HG03442 (cell line): Measurements from ENCODE around the gene BEND3.
"Not testable (repeated sequence)": the region's sequence is repeated elsewhere in the genome, so short reads cannot be mapped to it uniquely, and the experiment has no call there.

Experiments used
- ATAC-seq: cut with Tn5 transposase; IDR thresholded peaks from one replicate; pipeline ENCODE4 v1.9.1; 2021; ENCODE audit warnings: mild to moderate bottlenecking, moderate library complexity; ENCODE audit not compliant: unreplicated experiment

Gene BEND3

GRCh38 chr6:107114926-107115694 is at the start of gene BEND3:
TSS of gene BEND3 (minus strand) at chr6:107115515. CDS start at chr6:107099285, 16,230 bp downstream.
- ATAC-seq, result peak; percentile 22

GRCh38 chr6:107164299-107164698 is 49.0 kb upstream of the BEND3 start:
- ATAC-seq, result not testable (repeated sequence)

- ATAC-seq, result no peak
Measured at GRCh38 chr6:107161521-107161920, 46.2 kb upstream of the BEND3 start.

- no peak for ATAC-seq
Measured at GRCh38 chr6:107156617-107157016, 41.3 kb upstream of the BEND3 start.

GRCh38 chr6:107154801-107155160 is 39.5 kb upstream of the BEND3 start:
- ATAC-seq, result no peak

GRCh38 chr6:107154131-107154800 is 39.0 kb upstream of the BEND3 start:
- no peak for ATAC-seq

GRCh38 chr6:107152638-107153430 is 37.5 kb upstream of the BEND3 start:
- no peak for ATAC-seq

GRCh38 chr6:107144666-107145065 is 29.4 kb upstream of the BEND3 start:
- no peak for ATAC-seq

GRCh38 chr6:107144014-107144413 is 28.7 kb upstream of the BEND3 start:
- ATAC-seq, result no peak

GRCh38 chr6:107140581-107140980 is 25.3 kb upstream of the BEND3 start:
- no peak for ATAC-seq

GRCh38 chr6:107136324-107136723 is 21.0 kb upstream of the BEND3 start:
- ATAC-seq, result not testable (repeated sequence)

- ATAC-seq, result not testable (repeated sequence)
Measured at GRCh38 chr6:107135048-107135680, 19.8 kb upstream of the BEND3 start.

- ATAC-seq, result no peak
Measured at GRCh38 chr6:107132330-107132954, 17.1 kb upstream of the BEND3 start.

- no peak for ATAC-seq
Measured at GRCh38 chr6:107129370-107129925, 14.1 kb upstream of the BEND3 start.

- ATAC-seq, result no peak
Measured at GRCh38 chr6:107128577-107128976, 13.3 kb upstream of the BEND3 start.

GRCh38 chr6:107128175-107128574 is 12.9 kb upstream of the BEND3 start:
- no peak for ATAC-seq

GRCh38 chr6:107125771-107126170 is 10.5 kb upstream of the BEND3 start:
- ATAC-seq, result no peak

- peak; percentile 71 for ATAC-seq
Measured at GRCh38 chr6:107124934-107125348, 9.6 kb upstream of the BEND3 start.

GRCh38 chr6:107123501-107123900 is 8.2 kb upstream of the BEND3 start:
- ATAC-seq, result no peak

- no peak for ATAC-seq
Measured at GRCh38 chr6:107122748-107123147, 7.4 kb upstream of the BEND3 start.
